ENCODE results near the gene C1QTNF6. TPM values are rescaled to one million over a fixed set of nuclear protein-coding genes. Genes with fewer than 3 reads are reported as not detected.

The C1QTNF6 gene
- total and polyA plus RNA-seq, 2 donors (not counting 3 experiments of a cell fraction or from before 2014, with no cell fraction given), result 20.2 to 27.6 TPM

- Histone ChIP-seq H3K27me3 (ENCODE audit: control insufficient read depth in 2 of 2, insufficient read depth in 2 of 2, low read length in 2 of 2) (no peaks in the 10 kb centered on the region), H3K9me1 (replicated peaks; ENCODE audit: control insufficient read depth, extremely low read depth, insufficient read depth, low read length) (no peaks in the 10 kb centered on the region), H4K20me1 (replicated peaks; ENCODE audit: control insufficient read depth, extremely low read depth, insufficient read depth, low read length) (no peaks in the 10 kb centered on the region), H2AFZ (ENCODE audit: low read depth, low read length) (no peak overlapping the region), H3K79me2 (ENCODE audit: control insufficient read depth, insufficient read depth, low read length) (no peaks in the 10 kb centered on the region), H3K4me2 (ENCODE audit: insufficient read depth, low read length) (no peak overlapping the region), H3K9ac (replicated peaks; ENCODE audit: extremely low read depth, insufficient read depth, low read length) (no peak overlapping the region), H3K9me3 (replicated peaks; ENCODE audit: control insufficient read depth, insufficient read depth, low read length) (no peaks in the 10 kb centered on the region), H3K27ac (ENCODE audit: insufficient read depth, low read depth, low read length) (no peak overlapping the region), H3K36me3 (ENCODE audit: control insufficient read depth in 2 of 2, extremely low read depth in 1 of 2, insufficient read depth in 2 of 2, low read length in 2 of 2) (no peaks in the 10 kb centered on the region), H3K4me3 (replicated peaks in 1 of 3; ENCODE audit: insufficient read depth in 1 of 3, low read depth in 1 of 3, low read length in 3 of 3) (no peak overlapping the region), H3K4me1 (ENCODE audit: control insufficient read depth, extremely low read depth, insufficient read depth, low read length) (no peaks in the 10 kb centered on the region)
- intact Hi-C loops (cut with micrococcal nuclease), result no loop called here
- POLR2A ChIA-PET, result no interaction called here
- FAIRE-seq, result no peak
- no peak for TF ChIP-seq MAX (IDR thresholded peaks at IDR 0.05; ENCODE audit: insufficient read depth, insufficient read length)
- no peak for TF ChIP-seq CTCF (IDR thresholded peaks at IDR 0.05; ENCODE audit: extremely low read depth in 1 of 2, insufficient read depth in 1 of 2, low read depth in 1 of 2, low read length in 2 of 2)
- no peak for TF ChIP-seq POLR2AphosphoS5 (IDR thresholded peaks at IDR 0.05; ENCODE audit: insufficient read depth, low read depth, low read length)
- no peak for TF ChIP-seq POLR2A (IDR thresholded peaks at IDR 0.05; ENCODE audit: low read depth, low read length)
- TF ChIP-seq GATA2 (IDR thresholded peaks at IDR 0.05; ENCODE audit: insufficient read depth, insufficient read length, low read depth, low read length), result no peak
- no peak for TF ChIP-seq FOS (IDR thresholded peaks at IDR 0.05; ENCODE audit: borderline replicate concordance, insufficient read depth, low read length)
- no peak for TF ChIP-seq JUN (IDR thresholded peaks at IDR 0.05; ENCODE audit: borderline replicate concordance, insufficient read depth, insufficient read length, low read depth)
- no peak for TF ChIP-seq EZH2 (IDR thresholded peaks at IDR 0.05; ENCODE audit: borderline replicate concordance, low read depth, low read length, severe bottlenecking)
- TF ChIP-seq MYC (IDR thresholded peaks at IDR 0.05; ENCODE audit: low read depth, low read length), result no peak
- CTCF ChIA-PET, result interaction anchor here (1.2 to 3.1 kb wide), 3 partner anchors 35 to 38 kb away, joined by 4 to 21 read pairs (median 11); no protein-coding TSS in a partner anchor
- BruUV-seq (replicated peaks), result no TSS peak
- no peak for DNase-seq (ENCODE audit: low read depth, low spot score)
- dilution Hi-C loops (cut with MboI; ENCODE audit: extremely low pct_ligation_motif_present, low sequenced_read_pairs), result no loop called here
Measured at GRCh38 chr22:37163096-37163489, 25.0 kb downstream of the C1QTNF6 start.

Measured in endothelial cell of umbilical vein (primary cell).